Prostate gland (tissue), 1 donor: ENCODE measurements around the gene CYP4V2.
"Not testable (repeated sequence)": the region's sequence is repeated elsewhere in the genome, so short reads cannot be mapped to it uniquely, and the experiment has no call there.

Source experiments
- POLR2A ChIP-seq: fragments of 450-650 bp; IDR thresholded peaks from one replicate; pipeline ENCODE4 v1.6.1; 2016; ENCODE audit warnings: antibody characterized with exemption, mild to moderate bottlenecking
- POLR2AphosphoS5 ChIP-seq: sonication (generic); formaldehyde crosslinking; IDR thresholded peaks from one replicate; pipeline ENCODE4 v1.6.1; 2017; ENCODE audit warnings: antibody characterized with exemption

GRCh38 chr4:186247062-186247752 is 55.8 kb downstream of the CYP4V2 start:
- not testable (repeated sequence) for TF ChIP-seq POLR2AphosphoS5, POLR2A
